HG02798 (cell line): ENCODE data around the gene CALB2.

Experiments used
- ATAC-seq: cut with Tn5 transposase; IDR thresholded peaks from one replicate; pipeline ENCODE4 v1.9.1; 2021; ENCODE audit warnings: mild to moderate bottlenecking; ENCODE audit not compliant: unreplicated experiment, poor library complexity

CALB2 gene

DNA sequence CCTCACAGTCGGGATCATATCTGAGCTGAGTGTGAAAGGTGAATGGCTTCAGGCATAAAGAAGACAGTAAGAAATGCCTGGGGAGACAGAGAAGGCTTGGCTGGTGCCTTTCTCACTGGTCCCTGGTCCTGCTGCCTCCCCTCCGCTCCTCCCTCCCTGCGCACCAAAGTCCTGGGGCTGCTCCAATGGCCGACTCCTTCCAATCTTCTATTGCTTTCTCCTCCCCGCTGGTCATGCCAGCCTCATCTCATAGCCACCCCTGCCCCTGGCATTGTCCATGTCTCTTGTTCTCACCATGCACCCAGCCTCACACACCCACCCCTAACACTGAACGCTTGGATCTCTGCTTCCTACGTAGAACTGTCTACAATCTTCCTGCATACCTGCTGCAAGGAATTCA is 65.3 kb downstream of the CALB2 start:
- ATAC-seq: no peak

DNA sequence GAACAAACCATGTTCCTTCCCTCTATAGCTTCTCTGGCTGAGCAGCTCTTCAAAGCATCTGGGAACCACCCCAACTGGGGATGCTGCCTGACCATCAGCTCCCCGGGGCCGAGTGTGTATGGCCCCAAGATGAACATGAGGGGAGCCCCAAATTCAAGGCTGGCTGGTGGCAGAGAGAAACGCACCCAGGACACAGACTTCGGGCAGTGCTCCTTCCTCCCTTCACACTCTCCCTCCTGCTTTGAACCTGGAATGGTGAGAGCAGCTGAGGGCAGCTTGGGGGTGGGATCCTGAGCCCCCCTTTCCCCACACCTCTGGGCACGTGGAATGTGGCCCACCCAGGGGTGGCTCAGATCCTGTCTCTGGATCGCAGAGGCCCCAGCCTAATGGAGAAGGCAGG is 66.1 kb downstream of the CALB2 start:
- ATAC-seq: no peak

GRCh38 chr16:71425746-71426068 is 67.2 kb downstream of the CALB2 start:
- no peak for ATAC-seq

DNA sequence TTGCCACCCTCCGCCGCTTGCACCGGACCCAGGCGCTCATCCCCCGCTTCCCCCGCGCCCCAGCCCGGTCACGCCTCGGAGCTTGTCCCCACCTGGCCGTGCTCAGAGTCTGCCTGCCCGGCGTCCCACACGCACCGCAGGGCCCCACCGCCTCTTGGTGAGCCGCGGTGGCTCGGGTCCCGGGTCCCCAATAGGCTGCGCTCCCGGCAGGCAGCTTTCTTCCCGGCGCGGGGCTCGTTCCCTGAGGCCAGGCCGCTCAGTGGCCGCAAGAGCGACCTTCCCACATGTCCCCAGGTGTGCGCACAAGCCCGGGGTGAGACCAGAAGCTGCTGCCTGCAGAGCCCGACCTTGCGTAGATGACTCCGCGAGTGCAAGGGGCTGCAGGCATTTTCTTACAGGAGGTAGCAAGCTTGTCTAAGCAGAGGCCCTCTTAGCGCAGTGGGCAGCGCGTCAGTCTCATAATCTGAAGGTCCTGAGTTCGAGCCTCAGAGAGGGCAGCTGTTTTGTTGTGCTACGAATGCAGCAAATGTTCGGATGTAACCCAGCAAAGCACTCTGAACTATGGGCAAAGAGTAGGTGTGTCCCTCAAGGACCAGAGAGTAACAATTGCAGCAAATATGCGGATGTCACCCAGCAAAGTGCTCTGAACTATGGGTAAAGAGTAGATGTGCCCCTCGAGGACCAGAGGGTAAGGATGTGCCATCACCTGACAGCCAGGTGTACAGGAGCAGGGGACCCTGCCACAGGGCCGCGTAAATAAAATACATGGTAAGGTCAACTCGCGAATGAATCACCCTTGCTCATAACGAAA is 67.8 kb downstream of the CALB2 start:
- no peak for ATAC-seq

DNA sequence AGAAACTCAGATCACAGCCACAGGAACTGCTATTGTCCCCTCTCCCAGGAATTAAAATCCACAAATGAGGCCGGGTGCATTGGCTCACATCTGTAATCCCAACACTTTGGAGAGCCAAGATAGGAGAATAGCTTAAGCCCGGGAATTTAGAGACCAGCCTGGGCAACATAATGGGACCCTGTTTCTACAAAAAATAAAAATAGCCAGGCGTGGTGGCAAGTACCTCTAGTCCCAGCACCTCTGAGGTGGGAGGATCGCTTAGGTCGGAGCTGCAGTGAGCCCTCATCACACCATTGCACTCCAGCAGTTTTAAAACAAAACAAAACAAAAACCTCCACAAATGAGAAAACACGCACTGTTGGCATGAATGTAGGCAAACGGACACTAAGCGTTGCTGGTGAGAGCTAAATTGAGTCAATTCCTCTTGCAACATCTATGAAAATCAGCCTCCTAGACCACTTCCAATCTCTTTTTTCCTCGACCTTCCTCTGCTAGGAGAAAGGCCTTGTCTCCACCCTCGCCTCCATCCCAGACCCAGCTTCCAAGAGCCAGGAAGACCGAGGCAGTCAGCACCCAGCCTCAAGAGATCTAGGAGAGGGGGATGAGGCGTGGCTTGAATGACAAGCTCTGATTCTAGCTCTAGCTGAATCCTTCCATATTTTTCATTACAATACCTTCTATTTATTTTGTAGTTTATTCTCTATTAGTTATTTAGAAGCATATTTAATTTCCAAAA is 68.5 kb downstream of the CALB2 start:
- no peak for ATAC-seq

DNA sequence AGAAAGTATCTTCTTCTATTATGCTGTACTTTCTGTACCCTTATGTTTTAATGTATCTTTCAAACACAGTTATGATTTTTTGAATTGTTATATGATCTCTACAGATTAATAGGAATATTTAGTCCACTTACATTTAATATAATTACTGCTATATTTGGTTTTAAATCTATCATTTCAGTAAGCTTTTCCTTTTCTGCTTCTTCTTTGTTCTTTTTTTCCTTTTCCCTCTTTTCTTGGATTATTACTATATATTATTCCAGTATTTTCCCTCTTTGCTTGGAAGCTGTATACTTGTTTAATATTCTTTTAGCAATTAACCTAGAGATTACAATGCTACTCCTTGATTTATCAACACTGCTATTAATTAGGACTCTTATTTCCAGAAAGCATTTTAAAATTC is 69.9 kb downstream of the CALB2 start:
- no peak for ATAC-seq

- no peak for ATAC-seq
These were observed 70.4 kb downstream of the CALB2 start for GRCh38 chr16:71428883-71429282.

GRCh38 chr16:71429581-71429980 is 71.1 kb downstream of the CALB2 start:
- no peak for ATAC-seq

DNA sequence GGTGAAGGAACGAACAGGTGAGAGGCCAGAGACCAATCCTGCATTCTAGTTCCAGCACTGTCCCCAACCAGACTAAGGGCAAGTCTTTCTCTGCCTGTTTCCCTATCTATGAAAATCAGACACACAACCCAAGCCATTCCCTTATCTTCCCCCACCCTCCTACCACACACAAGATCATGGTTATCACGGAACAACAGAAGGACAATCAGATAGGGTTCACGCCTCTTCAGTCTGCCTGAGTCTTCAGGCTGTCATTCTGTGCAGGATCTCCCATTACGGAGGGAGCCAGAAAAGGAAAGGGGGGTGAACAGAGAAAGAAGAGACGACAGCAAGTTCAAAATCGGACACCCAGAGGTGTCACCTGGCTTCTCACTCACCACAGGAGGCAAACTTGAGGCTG is 72.2 kb downstream of the CALB2 start:
- ATAC-seq: no peak

- ATAC-seq: no peak
These were observed 72.7 kb downstream of the CALB2 start for GRCh38 chr16:71431176-71431575.

DNA sequence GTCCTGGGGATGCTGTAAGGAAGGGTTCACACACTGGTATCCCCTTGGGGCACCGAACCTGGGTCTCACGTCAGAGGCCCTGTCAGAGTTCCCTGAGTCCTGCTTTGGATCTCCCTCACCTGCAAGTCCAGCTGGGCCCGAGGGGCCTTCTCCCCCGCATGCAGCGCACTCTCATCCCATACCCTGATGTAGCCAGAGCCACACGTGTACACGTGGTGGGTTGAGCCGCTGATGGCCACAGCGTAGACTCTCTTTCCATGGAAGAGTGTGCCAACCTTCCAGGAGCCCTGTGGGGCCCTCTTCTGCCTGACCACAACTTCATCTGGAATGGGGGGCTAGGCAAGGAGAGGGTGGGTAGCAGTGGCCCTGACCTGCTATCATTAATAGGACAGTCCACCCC is 73.5 kb downstream of the CALB2 start:
- no peak for ATAC-seq

DNA sequence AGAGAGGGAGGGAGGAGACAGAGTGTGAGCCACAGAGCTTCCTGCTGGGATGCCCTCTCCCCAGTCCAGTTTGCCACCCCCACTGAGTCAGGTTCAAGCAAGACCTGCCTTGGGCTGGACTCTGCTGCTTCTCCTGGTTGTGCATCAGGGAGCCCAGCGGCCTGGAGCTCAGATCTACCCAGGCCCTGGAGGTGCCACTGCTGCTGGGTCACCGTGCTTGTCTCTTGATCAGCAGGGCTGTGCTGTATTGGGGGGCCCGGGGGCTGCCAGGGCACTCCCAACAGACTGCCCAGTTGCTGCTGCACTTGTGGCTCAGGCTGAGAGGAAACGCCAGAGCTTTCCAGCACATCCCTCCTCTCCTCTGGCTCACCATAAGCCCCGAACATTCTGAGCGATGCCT is 74.4 kb downstream of the CALB2 start:
- no peak for ATAC-seq

- ATAC-seq: no peak
These were observed 78.0 kb downstream of the CALB2 start for GRCh38 chr16:71436473-71436872.

- no peak for ATAC-seq
These were observed 81.0 kb downstream of the CALB2 start for GRCh38 chr16:71439523-71439922.
